Esophagus muscularis mucosa (tissue), 4 donors: ENCODE data around the gene LAMA5. TPM values are rescaled to one million over a fixed set of nuclear protein-coding genes. Genes with fewer than 3 reads are reported as not detected.
A peak's percentile ranks its signal among the peaks of the same experiment; 100 is the strongest.

Source experiments
- DNase-seq: peaks from one replicate; pipeline ENCODE4 v3.0.0-alpha.2; 2017; ENCODE audit errors: extremely low spot score
- H3K27ac ChIP-seq, 4 donors: fragments of 200-600 bp; sonication (generic); replicated peaks in 1 of 4; 1 replicate in 3 of 4; 2 replicates in 1 of 4; pipeline ENCODE4 v1.5.1; 2016 to 2019; ENCODE audit warnings: mild to moderate bottlenecking in 1 of 4
- H3K27me3 ChIP-seq, 4 donors: fragments of 200-600 bp; sonication (generic); one replicate each; pipeline versions ENCODE4 v1.5.1 to v1.6.0; 2016 to 2019
- H3K36me3 ChIP-seq, 4 donors: fragments of 200-600 bp; sonication (generic); one replicate each; pipeline ENCODE4 v1.5.1; 2016 to 2019
- H3K4me1 ChIP-seq, 4 donors: fragments of 200-600 bp; sonication (generic); one replicate each; pipeline ENCODE4 v1.5.1; 2016 to 2019
- H3K4me3 ChIP-seq, 4 donors: fragments of 200-600 bp; sonication (generic); 1 replicate in 2 of 4; 2 replicates in 2 of 4; pipeline ENCODE4 v1.5.1; 2016 to 2019; ENCODE audit warnings: mild to moderate bottlenecking in 4 of 4, moderate library complexity in 1 of 4
- H3K9me3 ChIP-seq, 4 donors: fragments of 200-600 bp; sonication (generic); 1 replicate in 3 of 4; 2 replicates in 1 of 4; pipeline ENCODE4 v1.5.1; 2016 to 2019
- CTCF ChIP-seq, 3 experiments: fragments of 200-600 bp in 2 of 3; fragments of 450-650 bp in 1 of 3; sonication (generic) in 2 of 3; IDR thresholded peaks; one replicate each; pipeline ENCODE4 v1.5.1; 2017 to 2019; ENCODE audit warnings: antibody characterized with exemption in 3 of 3, mild to moderate bottlenecking in 2 of 3, moderate library complexity in 1 of 3
- EP300 ChIP-seq: sonication (generic); formaldehyde crosslinking; IDR thresholded peaks from one replicate; pipeline ENCODE4 v1.6.1; 2017; ENCODE audit warnings: antibody characterized with exemption
- POLR2A ChIP-seq: fragments of 450-650 bp; IDR thresholded peaks from one replicate; pipeline ENCODE4 v1.6.1; 2017; ENCODE audit warnings: antibody characterized with exemption, moderate library complexity, mild to moderate bottlenecking, low read depth
- POLR2AphosphoS5 ChIP-seq, 2 donors: sonication (generic); formaldehyde crosslinking; IDR thresholded peaks; one replicate each; pipeline ENCODE4 v1.6.1; 2017; ENCODE audit warnings: antibody characterized with exemption in 2 of 2
- WGBS: methylation state at CpG from one replicate; pipeline ENCODE4 v1.1.5; 2018; 5-methylcytosine and 5-hydroxymethylcytosine counted together
- intact Hi-C: fragments of 100-400 bp; cut with DNase I; formaldehyde crosslinking; loops from one replicate; pipeline ENCODE4 v1.15.1; 2023
- total RNA-seq, 4 donors: library from RNA; depleted of rRNA; stranded (reverse); fragments of >200 nt; gene quantifications; one replicate each; pipeline versions ENCODE4 v1.1.0 to v1.2.1, GENCODE V29; 2016

Gene LAMA5
- total RNA-seq, 4 donors from 2014 or later, result 70.1 to 257 (median 150) TPM

- no peak for DNase-seq
- H3K4me1 ChIP-seq, result peaks cover 52 to 68% (median 61%) of the 10 kb centered on the region in 4 donors
- no peaks in the 10 kb centered on the region for H3K9me3 ChIP-seq
- H3K27me3 ChIP-seq, result no peaks in the 10 kb centered on the region
- H3K4me3 ChIP-seq, result no peak overlapping the region
- intact Hi-C loops, result no loop called here
- H3K36me3 ChIP-seq, result no peaks in the 10 kb centered on the region
- peak overlapping the region; percentile 54 to 77 (median 67) for H3K27ac ChIP-seq
- TF ChIP-seq POLR2A (no peak), POLR2AphosphoS5 (IDR thresholded peaks at IDR 0.05) (peak; percentile 45 to 54), EP300 (no peak)
- 74% methylated on average over 11 of the region's 16 CpGs for WGBS
These were observed 14.2 kb upstream of the LAMA5 start for GRCh38 chr20:62381202-62381797.

DNA sequence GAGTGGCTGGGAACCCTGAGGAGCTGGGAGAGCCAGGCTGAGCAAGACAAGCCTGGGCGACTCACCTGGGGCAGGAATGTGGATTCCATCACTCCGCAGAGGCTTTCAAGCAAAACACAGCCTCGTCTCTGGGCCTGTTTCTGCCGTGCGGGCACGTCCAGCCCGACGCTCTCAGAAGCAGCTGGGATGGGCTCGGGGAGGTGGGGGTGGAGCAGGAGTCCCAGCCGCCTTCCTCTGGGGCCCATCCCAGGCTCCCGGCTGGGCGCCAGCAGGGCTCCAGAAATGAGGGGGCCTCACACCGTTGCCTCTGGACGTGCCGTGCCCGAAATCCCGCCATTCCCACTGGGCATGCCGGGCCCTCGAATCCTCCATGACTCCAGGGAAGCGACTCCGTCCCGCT, 11.1 kb upstream of the LAMA5 start:
- Histone ChIP-seq H3K27ac (peak overlapping the region; percentile 74 to 97 (median 81)), H3K36me3 (no peaks in the 10 kb centered on the region), H3K4me1 (peaks cover 54 to 76% (median 72%) of the 10 kb centered on the region in 4 donors), H3K27me3 (no peaks in the 10 kb centered on the region), H3K4me3 (no peak overlapping the region), H3K9me3 (no peaks in the 10 kb centered on the region)
- 42% methylated on average over 16 of the region's 22 CpGs for WGBS
- no peak for DNase-seq
- intact Hi-C loops, result loop anchor here (5.0 kb wide), 1 partner anchor 36 kb away; no protein-coding TSS in a partner anchor
- no peak for TF ChIP-seq POLR2A
- TF ChIP-seq CTCF (IDR thresholded peaks at IDR 0.05), result no peak
- no peak for TF ChIP-seq POLR2AphosphoS5 (IDR thresholded peaks at IDR 0.05)
- TF ChIP-seq EP300, result no peak

DNA sequence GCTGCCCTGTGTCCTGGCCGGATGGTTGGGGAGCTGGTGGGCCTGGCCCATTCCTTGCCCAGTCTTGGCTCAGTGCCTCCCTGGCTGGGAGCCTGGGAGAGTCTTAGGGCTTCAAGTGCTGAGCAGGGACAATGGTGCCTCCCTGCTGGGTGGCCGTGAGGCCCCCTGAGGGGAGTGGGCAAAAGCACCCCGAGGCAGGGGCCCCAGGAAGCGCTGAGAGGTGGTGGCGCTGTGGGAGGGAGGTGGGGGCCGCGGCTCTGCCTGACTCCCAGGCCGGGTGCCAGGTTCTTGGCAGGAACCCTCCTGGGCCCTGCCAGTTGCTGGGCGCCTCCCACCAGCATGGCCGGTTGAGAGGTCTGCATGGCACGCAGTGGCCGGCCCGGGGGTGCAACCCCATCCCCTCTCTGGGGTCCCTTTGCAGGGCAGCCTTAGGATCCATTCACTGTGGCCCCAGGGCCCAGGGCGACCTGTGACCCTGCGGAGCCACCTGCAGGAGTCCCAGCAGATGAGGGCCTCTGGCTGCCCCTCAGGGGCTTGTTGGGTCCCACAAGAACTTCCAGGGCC, 10.6 kb upstream of the LAMA5 start:
- WGBS, result 50% methylated on average over 1 of the region's 15 CpGs
- Histone ChIP-seq H3K4me1 (peaks cover 54 to 77% (median 72%) of the 10 kb centered on the region in 4 donors), H3K36me3 (no peaks in the 10 kb centered on the region), H3K27ac (peak overlapping the region; percentile 74 to 97 (median 81)), H3K27me3 (no peaks in the 10 kb centered on the region), H3K9me3 (no peaks in the 10 kb centered on the region), H3K4me3 (no peak overlapping the region)
- DNase-seq, result no peak
- intact Hi-C loops, result loop anchor here (5.0 kb wide), 1 partner anchor 35 kb away; no protein-coding TSS in a partner anchor
- TF ChIP-seq POLR2A (no peak), CTCF (IDR thresholded peaks at IDR 0.05) (no peak), POLR2AphosphoS5 (IDR thresholded peaks at IDR 0.05) (no peak), EP300 (no peak)

DNA sequence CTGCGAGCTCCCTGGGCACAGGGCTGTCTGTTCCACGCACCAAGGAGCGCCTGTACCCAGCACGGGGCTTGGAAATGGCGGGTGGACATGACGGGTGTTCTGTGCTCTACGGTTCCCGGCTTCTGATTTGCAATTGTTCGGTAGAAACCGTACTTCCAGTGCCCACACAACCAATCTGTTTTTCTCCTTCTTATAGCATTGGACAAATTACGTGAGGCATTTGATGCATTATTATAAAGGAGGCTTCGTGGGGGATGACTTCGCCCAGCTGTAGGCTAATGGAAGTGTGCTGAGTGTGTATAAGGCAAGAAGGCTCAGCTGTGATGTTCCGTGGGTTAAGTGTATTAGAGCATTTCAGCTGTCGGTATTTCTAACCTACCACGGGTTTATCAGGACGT, 10.0 kb upstream of the LAMA5 start:
- Histone ChIP-seq H3K27ac (peak overlapping the region; percentile 74 to 97 (median 81)), H3K4me3 (no peak overlapping the region), H3K27me3 (no peaks in the 10 kb centered on the region), H3K4me1 (peaks cover 48 to 78% (median 72%) of the 10 kb centered on the region in 4 donors), H3K36me3 (no peaks in the 10 kb centered on the region), H3K9me3 (no peaks in the 10 kb centered on the region)
- intact Hi-C loops, result loop anchor here (5.0 kb wide), 1 partner anchor 35 kb away; no protein-coding TSS in a partner anchor
- 71% methylated on average over 17 of the region's 17 CpGs for WGBS
- no peak for TF ChIP-seq POLR2AphosphoS5 (IDR thresholded peaks at IDR 0.05)
- no peak for TF ChIP-seq CTCF (IDR thresholded peaks at IDR 0.05)
- TF ChIP-seq EP300, result no peak
- TF ChIP-seq POLR2A, result no peak
- no peak for DNase-seq
